ENCODE measurements around the gene SDHAF1. TPM values are rescaled to one million over a fixed set of nuclear protein-coding genes. Genes with fewer than 3 reads are reported as not detected.
A peak's percentile ranks its signal among the peaks of the same experiment; 100 is the strongest.

SDHAF1 gene
- total and polyA plus RNA-seq, 2 of the 8 experiments (the other 6 are each of a cell fraction or from before 2014, with no cell fraction given), result 16.0 to 21.3 TPM

- Histone ChIP-seq H3K9ac (replicated peaks in 1 of 4; ENCODE audit: extremely low read depth in 1 of 4, low read depth in 3 of 4, low read length in 3 of 4) (peak overlapping the region; percentile 9 to 80 (median 46)), H3K79me1 (ENCODE audit: low read depth, low read length) (no peaks in the 10 kb centered on the region), H2AK5ac (ENCODE audit: low read depth, low read length) (0 out of 2 replicates have a peak overlapping the region, but pooled peaks have one; percentile 88), H2BK5ac (ENCODE audit: low read depth, low read length) (peak overlapping the region; percentile 52; the same call in 1 of the 2 replicates), H2AFZ (ENCODE audit: low read length) (peak overlapping the region; percentile 28; the same call in 1 of the 2 replicates), H3K9me3 (ENCODE audit: insufficient read depth in 2 of 2, low read depth in 1 of 2, low read length in 1 of 2) (no peaks in the 10 kb centered on the region), H3K14ac (ENCODE audit: insufficient read length) (no peak overlapping the region), H3K4me3 (ENCODE audit: extremely low read depth in 1 of 4, insufficient read depth in 2 of 4, low read depth in 3 of 4, low read length in 4 of 4) (peak overlapping the region; percentile 70 to 94 (median 88)), H3K4me2 (ENCODE audit: insufficient read depth in 1 of 2, low read depth in 2 of 2, low read length in 2 of 2) (peak overlapping the region; percentile 68 to 73), H3K23ac (ENCODE audit: insufficient read length) (no peak overlapping the region), H3K4me1 (replicated peaks in 1 of 4; ENCODE audit: control insufficient read depth in 3 of 4, insufficient read depth in 4 of 4, low read length in 3 of 4) (peaks cover 0 to 10% (median 5%) of the 10 kb centered on the region in 4 experiments; a peak in 5 of 7 replicates), H3K56ac (replicated peaks; ENCODE audit: insufficient read length, low read depth, low read length) (peak overlapping the region; percentile 85), H4K91ac (replicated peaks; ENCODE audit: insufficient read length, low read length) (peak overlapping the region; percentile 5), H3K79me2 (ENCODE audit: control insufficient read depth in 1 of 2, insufficient read depth in 2 of 2, low read length in 2 of 2) (peaks cover 0 to 7% of the 10 kb centered on the region in 2 experiments; a peak in 1 of 4 replicates), H4K5ac (ENCODE audit: insufficient read length, low read depth, low read length) (no peak overlapping the region), H2BK20ac (ENCODE audit: low read length) (no peak overlapping the region), H3K23me2 (ENCODE audit: low read depth, low read length) (peaks cover 14% of the 10 kb centered on the region), H3K4ac (replicated peaks; ENCODE audit: insufficient read length, low read depth, low read length) (no peak overlapping the region), H3K27ac (ENCODE audit: low read depth, low read length) (no peak overlapping the region), H2BK15ac (ENCODE audit: low read length) (peak overlapping the region; percentile 49; the same call in 1 of the 2 replicates), H3K36me3 (ENCODE audit: control insufficient read depth in 2 of 4, insufficient read depth in 4 of 4, low read length in 3 of 4) (peaks cover 0 to 10% (median 0%) of the 10 kb centered on the region in 4 experiments; a peak in 4 of 8 replicates), H4K8ac (ENCODE audit: extremely low read depth, insufficient read depth, low read length) (no peak overlapping the region), H3K27me3 (replicated peaks in 1 of 4; ENCODE audit: control insufficient read depth in 3 of 4, extremely low read depth in 1 of 4, insufficient read depth in 3 of 4, low read length in 3 of 4) (no peaks in the 10 kb centered on the region), H2BK120ac (replicated peaks; ENCODE audit: low read depth, low read length) (no peak overlapping the region), H3K18ac (ENCODE audit: extremely low read depth, low read length) (peak overlapping the region; percentile 78), H2BK12ac (ENCODE audit: low read depth, low read length) (peak overlapping the region; percentile 60; the same call in 1 of the 2 replicates), H4K20me1 (replicated peaks in 1 of 2; ENCODE audit: control insufficient read depth in 1 of 2, insufficient read depth in 2 of 2, low read length in 2 of 2) (peaks cover 0 to 2% of the 10 kb centered on the region in 2 experiments)
- 41% methylated on average over 12 of the region's 15 CpGs; no CpG with 5 or more reads in 1 of the 2 experiments for WGBS, 2 experiments (ENCODE audit: extremely low coverage in 1 of 2, insufficient coverage in 1 of 2, insufficient read length in 1 of 2, insufficient replicate concordance in 2 of 2, low coverage in 1 of 2, low lambda C conversion rate in 2 of 2, missing lambda C conversion rate in 1 of 2)
- ChIA-PET POLR2A (ENCODE audit: partially characterized antibody) (interaction anchor here (0.8 to 1.7 kb wide), 9 partner anchors 10 to 268 kb away, joined by 3 to 7 read pairs (median 4); partner anchors contain the start of genes PSENEN, THAP8, U2AF1L4 and WDR62), CTCF (ENCODE audit: partially characterized antibody) (interaction anchor here (0.6 to 1.0 kb wide), 5 partner anchors 8 to 64 kb away, joined by 3 to 6 read pairs (median 3); no protein-coding TSS in a partner anchor)
- DNase-seq (ENCODE audit: low read depth in 1 of 2, low spot score in 2 of 2) (no peak), FAIRE-seq (no peak)
- TF ChIP-seq RXRA (IDR thresholded peaks at IDR 0.05; ENCODE audit: insufficient read depth, low read depth, low read length) (no peak), GTF2F1 (IDR thresholded peaks at IDR 0.05; ENCODE audit: borderline replicate concordance, low read depth, low read length) (no peak), NRF1 (IDR thresholded peaks at IDR 0.05; ENCODE audit: low read depth, low read length) (no peak), CHD1 (IDR thresholded peaks at IDR 0.05; ENCODE audit: low read depth, low read length) (no peak), BCL11A (IDR thresholded peaks at IDR 0.05; ENCODE audit: low read depth in 2 of 2, low read length in 2 of 2) (no peak), USF2 (IDR thresholded peaks at IDR 0.05; ENCODE audit: low read length) (no peak), KDM1A (IDR thresholded peaks at IDR 0.05; ENCODE audit: borderline replicate concordance, low read length) (no peak), RAD21 (IDR thresholded peaks at IDR 0.05 in 1 of 2, conservative IDR thresholded peaks at IDR 0.05 in 1 of 2; ENCODE audit: low read depth in 2 of 2, low read length in 2 of 2) (no peak), CHD2 (IDR thresholded peaks at IDR 0.05; ENCODE audit: low read length) (no peak), HDAC6 (IDR thresholded peaks at IDR 0.05; ENCODE audit: low read depth, low read length) (no peak)
Measured at GRCh38 chr19:36013280-36014011, 18.5 kb downstream of the SDHAF1 start.

Data from H1 (cell line).